Upper lobe of left lung (tissue), 4 donors: Measurements from ENCODE around the gene EVI5.

Experiments
- EP300 ChIP-seq, 4 donors: sonication (generic); formaldehyde crosslinking; IDR thresholded peaks; one replicate each; pipeline ENCODE4 v1.5.1; 2017; ENCODE audit warnings: antibody characterized with exemption in 4 of 4, control low read depth in 2 of 4
- TF ChIP-seq, protein P1 (sequence below), 6 experiments: fragments of 450-650 bp in 4 of 6; fragments of 200-600 bp in 2 of 6; sonication (generic) in 2 of 6; IDR thresholded peaks; one replicate each; pipeline ENCODE4 v1.5.1; 2016 to 2019; ENCODE audit warnings: antibody characterized with exemption in 6 of 6

DNA sequence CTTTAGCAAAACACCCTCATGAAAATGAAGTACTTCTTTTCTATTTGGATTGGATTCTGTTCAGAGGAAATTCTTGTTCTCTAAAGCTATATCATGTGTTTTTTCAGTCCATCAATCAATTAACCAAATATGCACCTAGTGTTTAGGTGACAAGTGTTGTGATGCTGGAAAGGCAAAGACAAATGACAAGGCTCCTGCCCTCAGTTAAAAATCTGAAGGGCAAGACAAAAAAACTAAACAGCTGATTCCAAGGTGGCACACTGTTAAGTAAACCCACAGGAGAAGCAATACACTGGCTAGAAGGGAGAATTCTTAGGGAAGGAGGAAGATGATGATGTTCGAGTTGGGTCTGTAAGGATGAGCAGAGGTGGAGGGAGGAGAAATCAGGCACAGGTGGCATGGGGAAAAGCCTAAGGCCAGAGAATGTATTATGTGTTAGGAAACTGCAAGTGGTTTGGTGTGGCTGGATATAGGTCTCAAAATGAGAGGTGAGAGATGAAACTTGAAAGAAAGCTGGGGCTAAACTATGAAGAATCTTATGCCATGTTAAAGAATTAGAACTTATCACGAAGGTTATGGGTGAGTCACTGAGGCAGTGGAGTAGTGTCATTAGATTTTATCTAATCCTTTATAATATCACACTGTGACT, 246.4 kb downstream of the EVI5 start:
- TF ChIP-seq EP300 (IDR thresholded peaks at IDR 0.05) = no peak
- TF ChIP-seq, protein P1, sequence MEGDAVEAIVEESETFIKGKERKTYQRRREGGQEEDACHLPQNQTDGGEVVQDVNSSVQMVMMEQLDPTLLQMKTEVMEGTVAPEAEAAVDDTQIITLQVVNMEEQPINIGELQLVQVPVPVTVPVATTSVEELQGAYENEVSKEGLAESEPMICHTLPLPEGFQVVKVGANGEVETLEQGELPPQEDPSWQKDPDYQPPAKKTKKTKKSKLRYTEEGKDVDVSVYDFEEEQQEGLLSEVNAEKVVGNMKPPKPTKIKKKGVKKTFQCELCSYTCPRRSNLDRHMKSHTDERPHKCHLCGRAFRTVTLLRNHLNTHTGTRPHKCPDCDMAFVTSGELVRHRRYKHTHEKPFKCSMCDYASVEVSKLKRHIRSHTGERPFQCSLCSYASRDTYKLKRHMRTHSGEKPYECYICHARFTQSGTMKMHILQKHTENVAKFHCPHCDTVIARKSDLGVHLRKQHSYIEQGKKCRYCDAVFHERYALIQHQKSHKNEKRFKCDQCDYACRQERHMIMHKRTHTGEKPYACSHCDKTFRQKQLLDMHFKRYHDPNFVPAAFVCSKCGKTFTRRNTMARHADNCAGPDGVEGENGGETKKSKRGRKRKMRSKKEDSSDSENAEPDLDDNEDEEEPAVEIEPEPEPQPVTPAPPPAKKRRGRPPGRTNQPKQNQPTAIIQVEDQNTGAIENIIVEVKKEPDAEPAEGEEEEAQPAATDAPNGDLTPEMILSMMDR (IDR thresholded peaks at IDR 0.05) = no peak
